ENCODE data around the gene MORF4L1. TPM values are rescaled to one million over a fixed set of nuclear protein-coding genes. Genes with fewer than 3 reads are reported as not detected.

MORF4L1 gene
- 447 and 559 TPM in 2 replicates for total RNA-seq

DNA sequence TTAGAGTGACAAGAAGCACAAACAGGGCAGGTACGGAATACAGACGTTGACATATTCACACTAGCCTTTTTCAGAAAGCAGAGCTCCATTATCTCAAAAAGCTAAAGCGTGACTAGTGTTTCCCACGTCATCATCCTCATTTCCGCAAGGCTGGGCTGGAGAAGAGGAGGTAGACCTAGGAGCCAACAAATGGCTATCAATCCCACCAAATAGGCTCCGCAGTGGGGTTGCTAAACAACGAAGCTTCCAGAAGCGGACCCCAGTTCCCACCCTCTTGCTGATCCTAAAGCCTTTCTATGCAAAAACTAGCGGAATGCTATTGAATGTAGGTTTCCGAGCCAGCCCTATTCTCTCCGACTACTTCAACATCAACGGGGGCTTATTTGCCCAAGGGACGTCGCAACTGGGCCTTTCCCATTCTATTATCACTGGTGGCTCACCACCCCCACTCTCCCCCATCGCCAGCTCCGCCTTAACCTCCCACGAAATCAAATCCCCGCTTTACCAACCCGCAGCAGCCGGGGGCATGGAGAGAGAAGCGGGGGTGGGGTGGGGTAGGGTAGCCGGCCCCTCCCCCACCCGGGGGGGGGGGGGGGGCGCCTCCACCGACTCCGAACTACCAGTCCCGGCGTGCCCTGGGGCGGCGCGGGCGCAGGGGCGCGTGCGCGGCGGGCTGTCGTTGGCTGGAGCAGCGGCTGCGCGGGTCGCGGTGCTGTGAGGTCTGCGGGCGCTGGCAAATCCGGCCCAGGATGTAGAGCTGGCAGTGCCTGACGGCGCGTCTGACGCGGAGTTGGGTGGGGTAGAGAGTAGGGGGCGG lies at the start of gene MORF4L1:
Gene MORF4L1 (plus strand): TSS at position 736 of the 817 bp plus-strand sequence. CDS start 128 bp downstream, outside the sequence.

GRCh38 chr15:78944669-78945407 lies 72.1 kb downstream of the MORF4L1 start, which contains the start of gene CTSH:
TSS of gene CTSH (minus strand) at chr15:78945046. CDS start at chr15:78944981, 65 bp downstream.

Other genes with a start within 250 kb of the MORF4L1 start
- gene CHRNB4, start 231.7 kb upstream of the MORF4L1 start, total RNA-seq = not detected in 2 replicates
- gene ADAMTS7, start 61.4 kb upstream of the MORF4L1 start, total RNA-seq = 12.8 and 18.6 TPM in 2 replicates
- gene CTSH, start 72.2 kb downstream of the MORF4L1 start, total RNA-seq = 3.5 and 15.5 TPM in 2 replicates
- not detected in 2 replicates for gene RASGRF1, start 217.9 kb downstream of the MORF4L1 start, total RNA-seq

All from regular cardiac myocyte (primary cell).